HG03159 (cell line): ENCODE data around the gene INPP1.

Source experiments
- ATAC-seq: cut with Tn5 transposase; IDR thresholded peaks from one replicate; pipeline ENCODE4 v1.9.1; 2021; ENCODE audit warnings: mild to moderate bottlenecking, moderate library complexity; ENCODE audit not compliant: unreplicated experiment

INPP1 gene

DNA sequence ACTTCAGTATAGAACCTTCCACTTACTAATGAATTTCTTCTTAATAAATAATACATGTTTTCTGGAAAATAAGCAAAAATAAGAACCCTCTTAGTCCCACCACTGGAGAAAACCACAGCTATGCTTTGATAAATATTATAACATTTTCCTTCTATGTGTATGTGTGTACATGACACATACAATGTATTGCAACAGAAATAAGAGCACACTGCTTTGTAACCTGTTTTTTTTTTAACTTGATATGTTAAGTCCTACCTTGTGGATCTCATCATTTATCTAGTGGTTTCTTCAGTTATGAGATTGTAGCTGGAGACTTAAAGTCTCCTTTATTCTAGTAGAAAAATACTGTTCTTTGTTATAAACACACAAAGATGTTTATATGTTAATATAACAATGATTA is 17.2 kb downstream of the INPP1 start:
- no peak for ATAC-seq

DNA sequence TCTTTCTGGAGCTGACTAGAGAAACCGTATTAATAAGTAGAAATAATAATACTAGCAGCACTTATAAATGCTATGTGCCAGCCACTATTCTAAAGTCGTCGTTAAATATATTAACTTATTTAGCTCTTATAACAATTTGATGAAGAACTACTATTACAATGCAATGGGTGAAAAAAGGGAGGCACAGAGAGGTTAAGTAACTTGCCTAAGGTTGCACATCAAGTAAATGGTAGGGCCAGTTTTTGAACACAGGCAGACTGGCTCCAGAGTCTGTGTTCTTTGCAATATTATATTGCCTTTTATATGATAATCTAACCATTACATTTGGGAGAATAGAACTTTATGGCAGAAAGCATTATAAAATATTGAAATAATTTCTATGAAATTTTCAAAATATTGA is 17.6 kb downstream of the INPP1 start:
- no peak for ATAC-seq

DNA sequence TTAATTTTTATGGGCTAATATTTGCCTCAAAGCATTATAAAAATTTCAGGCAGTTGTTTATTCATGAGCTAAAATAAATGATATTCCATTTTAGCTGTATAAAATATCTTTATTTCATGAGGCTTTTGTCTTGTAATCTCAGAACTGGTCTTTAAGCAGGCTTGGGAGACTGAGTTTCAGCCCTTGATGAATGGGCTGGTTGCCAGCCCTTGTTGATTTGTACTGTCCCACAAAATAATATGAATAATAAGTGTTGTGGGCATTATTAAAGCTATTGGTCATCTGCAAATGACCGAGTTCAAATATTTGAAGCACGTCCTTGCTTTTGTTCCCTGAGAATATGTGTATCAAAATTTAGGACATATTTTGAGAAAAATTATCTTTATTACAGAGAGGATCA is 18.2 kb downstream of the INPP1 start:
- no peak for ATAC-seq

DNA sequence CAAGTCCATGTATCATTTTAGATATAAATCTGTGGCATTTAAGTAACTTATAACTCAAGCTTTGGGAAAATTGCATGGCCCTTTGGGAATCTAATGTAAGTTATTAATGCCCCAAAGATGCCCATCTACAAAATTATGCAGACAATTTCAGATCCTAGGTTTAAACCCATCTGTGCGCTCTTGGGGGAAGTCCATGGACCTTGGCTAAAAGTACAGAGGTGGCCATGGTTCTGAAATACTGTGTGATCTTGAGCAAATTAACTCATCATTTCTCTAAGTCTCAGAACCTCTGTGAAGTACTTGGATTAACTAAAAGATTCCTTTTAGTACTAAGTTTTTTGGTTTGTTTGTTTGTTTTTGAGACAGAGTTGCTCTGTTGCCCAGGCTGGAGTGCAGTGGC is 19.5 kb downstream of the INPP1 start:
- no peak for ATAC-seq

DNA sequence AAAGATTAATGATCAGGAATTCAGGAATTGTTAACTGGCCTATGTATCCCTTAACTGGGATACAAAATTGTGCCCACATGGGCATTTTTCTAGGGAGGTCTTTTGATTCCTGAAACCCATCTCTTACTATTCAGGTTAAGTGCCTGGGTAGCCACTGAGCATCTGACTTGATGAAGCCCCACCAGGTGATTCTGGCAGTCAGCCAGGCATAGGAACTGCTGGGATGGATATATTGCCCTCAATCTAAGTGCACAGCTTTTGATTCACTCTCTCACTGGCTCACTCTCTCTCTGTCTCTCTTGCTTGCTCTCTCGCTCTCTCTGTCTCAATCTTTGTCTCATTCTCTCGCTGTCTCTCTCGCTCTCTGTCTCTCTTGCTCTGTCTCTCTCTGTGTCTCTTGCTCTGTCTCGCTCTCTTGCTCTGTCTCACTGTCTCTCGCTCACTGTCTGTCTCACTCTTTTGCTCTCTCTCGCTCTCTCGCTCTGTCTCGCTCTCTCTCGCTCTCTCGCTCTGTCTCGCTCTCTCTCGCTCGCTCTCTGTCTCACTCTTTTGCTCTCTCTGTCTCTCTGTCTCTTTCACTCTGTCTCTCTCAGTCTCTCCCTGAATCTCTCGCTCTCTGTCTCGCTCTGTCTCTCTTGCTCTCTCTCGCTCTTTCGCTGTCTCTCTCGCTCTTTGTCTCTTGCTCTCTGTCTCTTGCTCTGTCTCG is 22.3 kb downstream of the INPP1 start:
- no peak for ATAC-seq

DNA sequence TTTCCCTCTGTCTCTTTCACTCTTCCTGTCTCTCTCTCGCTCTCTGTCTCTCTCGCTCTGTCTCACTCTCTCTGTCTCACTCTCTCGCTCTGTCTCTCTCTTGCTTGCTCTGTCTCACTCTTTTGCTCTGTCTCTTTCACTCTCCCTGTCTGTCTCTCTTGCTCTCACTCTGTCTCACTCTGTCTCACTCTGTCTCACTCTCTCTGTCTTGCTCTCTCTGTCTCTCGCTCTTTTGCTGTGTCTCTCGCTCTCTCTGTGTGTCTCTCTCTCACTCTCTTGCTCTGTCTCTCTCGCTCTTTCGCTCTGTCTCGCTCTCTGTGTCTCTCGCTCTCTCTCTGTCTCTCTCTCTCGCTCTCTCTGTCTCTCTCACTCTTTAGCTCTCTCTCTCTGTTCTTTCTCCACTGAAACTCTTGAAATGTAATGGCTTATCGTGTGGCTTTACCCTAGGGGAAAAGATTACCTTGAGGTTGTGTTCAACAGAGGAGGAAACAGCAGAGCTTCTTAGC is 22.9 kb downstream of the INPP1 start:
- no peak for ATAC-seq

DNA sequence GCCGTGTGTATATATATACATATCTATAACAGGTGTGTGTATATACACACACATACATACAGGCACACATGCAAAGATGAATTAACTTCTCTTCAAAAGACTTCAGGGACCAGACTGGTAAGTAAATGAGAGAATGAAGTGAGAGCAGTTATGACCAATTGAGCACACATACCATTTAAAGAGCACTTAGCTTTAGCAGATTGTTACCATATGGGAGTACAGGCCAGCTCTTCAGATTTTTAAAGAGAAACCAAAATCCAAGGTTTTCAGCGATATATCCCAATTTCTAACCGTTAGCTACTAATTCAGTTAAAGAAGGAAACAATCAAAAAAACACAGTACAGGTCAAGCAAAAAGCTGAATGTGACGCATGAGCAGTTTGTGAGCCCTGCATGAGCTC is 23.7 kb downstream of the INPP1 start:
- no peak for ATAC-seq

DNA sequence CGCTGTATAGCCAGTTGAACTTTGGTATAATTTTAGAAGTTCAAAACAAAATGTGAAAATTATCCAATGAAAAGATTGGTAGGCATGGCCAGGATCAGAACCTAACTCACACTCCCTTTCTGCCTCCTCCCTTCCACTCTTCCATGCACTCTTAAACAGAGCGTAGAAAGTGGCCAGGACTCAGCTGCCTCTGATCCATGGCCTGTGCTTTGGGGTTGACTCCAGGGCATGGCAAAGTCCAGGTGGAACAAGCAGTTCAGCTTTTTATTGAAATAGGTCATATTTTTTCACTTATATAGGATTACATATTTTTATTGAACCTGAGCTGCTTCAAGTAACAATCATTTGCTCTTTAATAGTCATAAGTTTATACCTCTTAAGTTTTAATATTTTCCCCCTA is 26.2 kb downstream of the INPP1 start:
- no peak for ATAC-seq

DNA sequence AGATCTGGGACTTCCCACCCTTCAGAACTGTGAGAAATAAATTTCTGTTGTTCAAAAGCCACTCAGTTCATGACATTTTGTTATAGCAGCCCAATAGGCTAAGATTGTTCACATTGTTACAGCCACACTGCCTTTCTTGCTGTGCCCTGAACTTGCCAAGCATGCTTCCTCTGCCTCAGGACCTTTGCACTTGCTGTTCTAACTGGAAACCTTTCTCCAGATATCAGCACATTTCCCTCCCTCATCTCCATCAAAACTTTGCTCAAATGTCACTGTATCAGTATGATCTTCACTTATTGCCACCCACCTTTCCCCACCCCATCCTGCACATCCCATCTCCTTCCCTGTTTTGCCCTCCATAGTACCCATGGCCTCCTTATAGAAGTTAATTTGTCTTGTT is 32.7 kb downstream of the INPP1 start:
- ATAC-seq = no peak

DNA sequence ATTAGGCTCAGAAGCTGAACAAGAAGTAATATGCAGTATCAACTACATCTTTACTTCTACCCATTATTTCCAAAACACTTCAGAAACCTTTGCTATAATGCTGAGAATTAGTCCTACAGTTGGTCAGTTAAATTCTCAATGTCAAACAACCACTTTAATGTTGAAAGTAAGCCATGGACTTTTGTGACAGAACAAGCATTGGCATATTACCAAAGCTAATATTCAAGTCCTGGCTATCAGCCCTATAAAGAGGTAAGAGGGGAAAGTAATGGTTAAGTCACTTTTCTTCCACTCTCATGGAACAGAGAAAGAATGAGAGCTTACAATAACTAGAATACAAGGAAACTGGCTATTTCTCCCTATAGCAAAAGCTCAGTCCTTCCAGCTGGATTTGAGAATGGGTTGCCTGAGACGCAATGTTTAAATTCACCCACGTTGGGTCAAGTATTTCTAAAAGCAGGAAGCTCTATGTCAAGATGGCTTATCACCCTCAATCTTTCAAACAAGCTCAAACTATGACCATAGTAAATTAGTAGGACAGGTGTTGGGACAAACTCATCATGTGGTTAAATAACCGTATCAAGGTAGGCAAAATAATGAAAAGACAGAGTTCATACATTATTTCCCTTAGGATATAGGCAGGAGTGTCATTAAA is 33.3 kb downstream of the INPP1 start:
- no peak for ATAC-seq

DNA sequence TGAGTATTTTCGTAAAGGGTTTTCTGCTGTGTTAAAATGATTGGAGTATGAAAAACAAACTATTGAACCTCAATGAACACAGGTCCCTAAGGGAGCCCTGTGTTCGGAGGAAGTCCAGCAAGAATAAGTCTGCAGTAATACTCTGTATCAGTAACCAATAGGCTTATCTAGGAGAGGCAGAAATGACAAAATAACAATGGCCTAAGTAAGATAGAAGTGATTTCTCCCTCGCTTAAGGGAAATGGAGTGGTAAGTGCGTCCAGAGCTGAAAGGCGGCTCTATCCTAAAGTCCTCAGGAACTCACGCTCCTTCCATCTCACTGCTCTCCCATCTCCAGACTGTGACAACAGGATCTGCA is 35.5 kb downstream of the INPP1 start:
- ATAC-seq = no peak

DNA sequence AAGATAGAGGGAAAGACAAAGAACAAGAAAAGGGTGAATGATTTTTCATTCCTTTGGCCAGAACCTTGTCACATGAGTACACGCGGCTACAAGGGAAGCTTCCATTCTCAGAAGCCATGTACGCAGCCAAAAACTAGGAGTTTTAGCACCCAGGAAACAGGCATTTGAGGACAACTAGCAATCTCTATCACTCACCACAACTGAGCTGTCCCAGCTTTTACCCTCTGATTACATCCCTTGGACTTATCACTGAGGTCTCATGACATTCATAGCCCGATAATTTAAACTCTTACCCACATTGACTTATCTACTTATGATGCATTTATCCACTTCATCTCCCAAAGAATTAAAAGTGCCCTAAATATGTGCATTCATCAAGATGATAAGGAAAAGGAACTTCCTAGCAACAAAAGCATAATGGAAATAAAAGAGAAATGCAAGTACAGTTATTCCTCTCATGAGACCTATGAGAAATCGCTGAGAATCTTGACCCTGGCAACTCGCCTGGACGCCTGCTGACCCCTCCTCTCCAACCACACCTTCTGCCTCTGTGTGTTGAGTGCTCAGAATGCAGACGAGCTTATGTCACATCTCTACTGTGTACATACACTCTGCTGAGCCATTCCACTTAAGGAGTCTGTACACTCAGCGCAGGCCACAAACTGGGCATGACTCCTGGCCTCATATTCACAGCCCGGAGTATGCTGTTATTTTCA is 36.0 kb downstream of the INPP1 start:
- ATAC-seq = no peak

DNA sequence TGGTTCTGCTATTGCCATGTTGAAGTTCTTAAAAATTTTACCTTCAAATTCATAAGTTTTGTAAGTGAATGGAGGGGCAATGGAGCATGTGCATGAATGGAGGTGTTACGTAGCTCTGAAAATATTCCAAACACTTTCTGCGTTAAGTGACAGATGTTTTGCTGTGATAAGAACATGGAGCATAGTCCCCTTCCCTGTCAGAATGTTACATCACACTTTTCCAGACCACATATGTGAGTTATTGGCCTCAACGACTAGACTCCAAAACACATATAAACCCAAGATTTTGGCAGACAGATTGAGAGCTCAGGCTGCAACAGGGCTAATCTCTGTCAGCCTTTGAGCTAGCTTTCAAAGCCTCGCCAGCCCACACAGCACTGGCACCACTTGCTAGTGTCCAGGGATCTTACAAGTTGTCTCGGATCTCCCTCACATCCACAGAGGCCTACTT is 37.6 kb downstream of the INPP1 start:
- no peak for ATAC-seq

DNA sequence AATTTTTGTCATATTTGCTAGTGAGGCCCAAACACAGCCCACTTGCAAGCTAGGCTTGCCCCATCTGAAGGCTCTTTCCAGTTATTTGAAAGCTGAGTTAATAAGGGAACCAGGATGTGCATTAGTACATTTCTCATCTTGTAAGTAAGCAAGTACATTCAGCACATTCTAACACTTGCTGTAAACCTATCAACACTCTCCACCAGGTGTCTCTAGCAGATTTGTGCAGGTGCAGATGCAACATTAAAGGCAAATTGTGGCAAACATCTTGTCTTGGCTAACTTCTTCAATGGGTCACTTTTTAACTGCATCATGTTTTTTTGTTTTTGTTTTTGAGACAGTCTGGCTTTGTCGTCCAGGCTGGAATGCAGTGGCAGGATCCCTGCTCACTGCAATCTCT is 39.5 kb downstream of the INPP1 start:
- ATAC-seq = no peak

DNA sequence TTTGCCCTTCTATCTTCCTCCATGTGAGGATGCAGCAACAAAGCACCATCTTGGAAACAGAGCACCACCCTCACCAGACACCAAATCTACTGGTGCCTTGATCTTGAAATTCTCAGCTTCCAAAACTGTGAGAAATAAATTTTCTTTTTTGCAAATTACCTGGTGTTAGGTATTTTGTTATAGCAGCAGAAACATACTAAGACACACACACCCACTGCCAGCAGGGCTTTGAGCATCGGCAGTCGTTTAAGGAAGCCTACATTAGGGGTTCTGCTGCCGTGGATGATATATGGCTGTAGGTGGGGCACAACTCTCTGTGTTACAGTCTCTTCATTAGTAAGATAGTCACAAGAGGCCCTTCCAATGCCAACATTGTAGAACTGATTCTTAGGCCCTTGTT is 44.0 kb downstream of the INPP1 start:
- ATAC-seq = no peak

DNA sequence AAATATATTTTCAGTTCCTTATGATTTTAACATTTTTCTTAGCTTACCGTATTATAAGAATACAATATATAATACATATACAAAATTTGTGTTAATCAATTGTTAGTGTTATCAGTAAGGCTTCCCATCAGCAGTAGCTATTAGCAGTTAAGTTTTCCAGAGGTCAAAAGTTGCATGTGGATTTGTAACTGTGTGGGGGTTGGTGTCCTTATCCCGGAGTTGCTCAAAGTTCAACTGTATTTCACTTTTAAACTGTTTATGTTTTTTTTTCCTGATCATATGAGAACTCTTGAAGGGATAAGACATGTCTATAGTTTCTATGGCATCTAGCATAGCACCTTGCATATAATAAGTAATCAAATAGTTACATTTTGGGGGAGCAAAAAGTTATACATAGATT is 52.9 kb downstream of the INPP1 start:
- no peak for ATAC-seq

DNA sequence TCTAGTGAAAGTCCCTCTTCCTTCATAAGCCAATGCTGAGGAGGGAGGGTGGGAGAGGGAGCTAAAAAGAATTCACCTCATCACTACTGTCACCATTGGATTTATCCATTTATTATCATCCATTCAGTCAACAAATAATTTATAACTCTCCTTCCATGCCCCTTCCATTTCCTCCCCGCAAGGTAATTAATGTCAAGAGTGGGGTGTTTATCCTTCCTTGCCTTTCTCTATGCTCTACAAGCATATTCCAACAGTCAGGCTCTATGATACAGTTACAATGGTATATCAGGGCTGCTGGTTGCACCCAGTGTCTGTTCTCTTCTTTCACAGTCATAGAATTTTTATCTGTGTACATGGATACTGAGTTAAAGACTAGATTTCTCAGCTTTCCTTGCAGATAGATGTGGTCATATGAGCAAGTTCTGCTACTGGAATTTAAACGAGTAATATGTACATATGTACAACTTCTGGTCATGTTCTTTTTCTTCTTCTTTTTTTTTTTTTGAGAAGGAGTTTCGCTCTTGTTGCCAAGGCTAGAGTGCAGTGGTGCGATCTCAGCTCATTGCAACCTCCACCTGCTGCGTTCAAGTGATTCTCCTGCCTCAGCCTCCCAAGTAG is 59.7 kb downstream of the INPP1 start:
- ATAC-seq = no peak

DNA sequence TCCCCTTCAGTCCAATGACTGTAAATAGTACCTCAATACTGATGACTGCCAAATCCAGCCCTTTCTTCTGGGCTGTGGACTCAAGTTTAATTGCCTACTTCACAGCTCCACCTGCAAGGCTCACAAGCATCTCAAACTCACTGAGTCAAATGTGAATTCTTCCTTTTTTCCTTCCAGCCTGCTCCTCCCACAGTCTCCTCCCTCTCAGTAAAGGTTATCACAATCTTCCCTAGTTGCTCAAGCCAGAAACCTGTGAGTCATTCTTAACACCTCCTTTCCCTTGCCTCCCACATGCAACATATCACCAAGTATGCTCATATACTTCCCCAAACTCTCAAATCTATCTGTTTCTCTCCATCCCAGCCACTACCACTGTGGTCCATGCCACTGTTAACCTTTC is 61.1 kb downstream of the INPP1 start:
- no peak for ATAC-seq

DNA sequence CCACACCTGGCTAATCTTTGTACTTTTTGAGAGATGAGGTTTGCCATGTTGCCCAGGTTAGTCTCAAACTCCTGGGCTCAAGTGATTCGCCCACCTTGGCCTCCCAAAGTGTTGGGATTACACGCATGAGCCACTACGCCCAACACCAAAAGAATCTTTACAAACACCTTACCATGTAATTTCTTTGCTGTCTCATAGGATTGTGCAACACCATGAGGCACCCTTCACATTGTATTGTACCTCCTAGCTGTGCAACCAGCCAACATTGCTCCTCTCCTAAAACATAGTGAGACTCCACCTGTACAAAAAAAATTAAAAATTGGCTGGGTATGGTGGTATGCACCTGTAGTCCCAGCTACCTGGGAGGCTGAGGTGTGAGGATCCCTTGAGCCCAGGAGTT is 61.7 kb downstream of the INPP1 start:
- no peak for ATAC-seq

DNA sequence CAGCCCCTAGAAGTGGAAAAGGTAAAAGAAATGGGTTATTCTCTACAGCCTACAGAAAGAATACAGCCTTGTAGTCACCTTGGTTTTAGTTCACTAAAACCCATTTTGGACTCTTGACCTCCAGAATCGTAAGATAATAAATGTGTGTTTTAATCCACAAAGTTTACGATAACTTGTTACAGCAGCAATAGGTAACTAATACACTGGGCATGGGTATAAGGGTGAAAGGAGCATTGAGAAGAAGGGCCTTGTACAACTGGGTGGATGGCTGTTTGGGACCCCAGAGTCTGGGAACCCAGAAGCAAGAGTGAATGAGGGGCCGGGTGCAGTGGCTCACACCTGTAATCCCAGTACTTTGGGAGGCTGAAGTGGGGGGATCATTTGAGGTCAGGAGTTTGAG is 62.6 kb downstream of the INPP1 start:
- ATAC-seq = no peak

DNA sequence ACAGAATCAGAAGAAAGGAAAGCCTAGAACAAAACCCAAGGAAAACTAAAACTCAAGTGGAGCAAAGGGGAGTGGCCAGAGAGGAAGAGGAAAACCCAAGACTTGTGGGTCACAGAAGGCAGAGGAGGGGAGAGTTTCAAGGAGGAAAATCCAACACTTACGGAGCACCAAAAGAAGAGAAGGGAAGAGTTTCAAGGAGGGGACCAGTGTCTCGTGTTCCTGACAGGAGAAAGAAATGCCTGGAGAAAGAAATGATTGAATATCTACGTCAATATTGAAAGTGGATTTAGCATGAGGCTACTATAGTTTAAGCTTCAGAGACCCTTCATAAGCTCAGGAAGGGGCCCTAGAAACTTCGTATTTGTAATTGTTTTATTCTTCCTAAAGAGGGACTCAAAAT is 63.4 kb downstream of the INPP1 start:
- no peak for ATAC-seq

DNA sequence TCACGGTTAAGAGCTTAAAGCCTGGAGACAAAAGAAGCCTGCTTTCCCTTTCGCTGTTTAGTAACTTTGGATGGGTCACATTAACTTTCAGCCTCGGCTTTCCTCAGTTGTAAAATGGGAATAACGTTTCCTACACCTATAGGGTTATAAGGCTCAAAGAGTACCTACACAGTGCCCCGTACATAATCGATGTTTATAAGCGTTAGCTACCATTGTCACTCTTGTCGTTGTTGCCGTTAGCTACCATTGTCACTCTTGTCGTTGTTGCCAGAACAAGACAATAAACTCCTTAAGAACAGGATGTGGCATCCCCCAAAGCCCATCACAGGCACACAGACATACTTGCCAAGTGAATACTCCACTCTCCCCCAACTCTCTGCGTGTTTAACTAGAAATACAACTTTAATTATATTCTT is 63.9 kb downstream of the INPP1 start:
- ATAC-seq = peak; percentile 12
